A549 (cell line): ENCODE measurements around the gene ITLN1. TPM values are rescaled to one million over a fixed set of nuclear protein-coding genes. Genes with fewer than 3 reads are reported as not detected.

Experiments used
- ATAC-seq, 2 experiments: fragments of 200-7000 bp in 1 of 2; fragments of >200 bp in 1 of 2; cut with Nextera tagmentation in 1 of 2; cut with Tn5 transposase in 1 of 2; 3 replicates each; pipeline versions ENCODE4 v1.8.0 to v1.9.1; 2018 to 2020; ENCODE audit warnings: mild to moderate bottlenecking in 1 of 2, moderate library complexity in 1 of 2
- CTCF ChIA-PET: fragments of 300-600 bp; sonication (Branson Sonifier 250); formaldehyde crosslinking; extraction: SDS; loops from one replicate; lab custom pipeline; 2021; ENCODE audit warnings: antibody characterized with exemption, inconsistent platforms; lab: Yijun Ruan, JAX
- POLR2A ChIA-PET: fragments of 350-600 bp; formaldehyde crosslinking; extraction: SDS; loops from one replicate; lab custom pipeline; 2021; ENCODE audit warnings: antibody characterized with exemption, inconsistent platforms; lab: Yijun Ruan, JAX
- DNase-seq, 2 experiments: peaks; one replicate each; pipeline versions ENCODE4 v3.0.0 to v3.0.0-alpha.2; 2011 to 2016; ENCODE audit warnings: low read depth in 1 of 2, low spot score in 1 of 2
- FAIRE-seq: peaks from 2 replicates; lab custom pipeline; 2011; peaks lifted over from hg19 to GRCh38; lab: Jason Lieb, UNC
- H3K27ac ChIP-seq, 2 experiments: fragments of >200 bp; sonication (Bioruptor Twin); formaldehyde crosslinking; 3 replicates each; pipeline ENCODE4 v1.5.1; 2016 to 2017
- H3K4me1 ChIP-seq: fragments of >200 bp; sonication (Bioruptor Twin); formaldehyde crosslinking; 3 replicates; pipeline ENCODE4 v1.6.1; 2016
- H3K4me2 ChIP-seq: fragments of >200 bp; sonication (Bioruptor Twin); formaldehyde crosslinking; 3 replicates; pipeline ENCODE4 v1.6.1; 2016
- H3K4me3 ChIP-seq: fragments of >200 bp; sonication (Bioruptor Twin); formaldehyde crosslinking; 3 replicates; pipeline ENCODE4 v1.5.1; 2016
- H3K9me3 ChIP-seq: fragments of >200 bp; sonication (Bioruptor Twin); formaldehyde crosslinking; 3 replicates; pipeline ENCODE4 v1.6.1; 2016
- CBX8 ChIP-seq: fragments of 200-600 bp; sonication (generic); IDR thresholded peaks from 2 replicates; pipeline ENCODE4 v1.6.1; 2016
- CHD4 ChIP-seq: fragments of 200-600 bp; sonication (generic); IDR thresholded peaks from 2 replicates; pipeline ENCODE4 v1.6.1; 2016; ENCODE audit warnings: antibody characterized with exemption, mild to moderate bottlenecking, borderline replicate concordance
- EHF ChIP-seq: fragments of 250-450 bp; sonication (Bioruptor Pico); IDR thresholded peaks from 2 replicates; pipeline ENCODE4 v1.5.0; 2020; ENCODE audit warnings: mild to moderate bottlenecking
- EP300 ChIP-seq, 2 experiments: fragments of >200 bp; sonication (Bioruptor Twin); formaldehyde crosslinking; IDR thresholded peaks; 2 replicates in 1 of 2; 3 replicates in 1 of 2; pipeline ENCODE4 v1.6.1; 2016 to 2017
- FOSL2 ChIP-seq, 2 experiments: fragments of 450-650 bp in 1 of 2; fragments of >200 bp in 1 of 2; sonication (Bioruptor Twin) in 1 of 2; formaldehyde crosslinking; IDR thresholded peaks; 2 replicates each; pipeline versions ENCODE4 v1.5.0 to v1.6.1; 2016 to 2020; ENCODE audit warnings: mild to moderate bottlenecking in 1 of 2, moderate library complexity in 1 of 2
- HDAC2 ChIP-seq: fragments of 200-600 bp; sonication (generic); IDR thresholded peaks from 2 replicates; pipeline ENCODE4 v1.6.1; 2016
- HOXB5 ChIP-seq: fragments of 250-450 bp; sonication (Bioruptor Pico); IDR thresholded peaks from 2 replicates; pipeline ENCODE4 v1.5.0; 2020; ENCODE audit warnings: mild to moderate bottlenecking, moderate library complexity
- JUNB ChIP-seq: fragments of >200 bp; sonication (Bioruptor Twin); formaldehyde crosslinking; IDR thresholded peaks from 2 replicates; pipeline ENCODE4 v1.6.1; 2016
- MAFK ChIP-seq: fragments of 450-650 bp; IDR thresholded peaks from 2 replicates; pipeline ENCODE4 v1.6.1; 2014; ENCODE audit not compliant: partially characterized antibody
- MAX ChIP-seq: IDR thresholded peaks from 2 replicates; pipeline ENCODE4 v1.6.1; 2012
- MYC ChIP-seq: IDR thresholded peaks from 2 replicates; pipeline ENCODE4 v1.6.1; 2012; ENCODE audit warnings: mild to moderate bottlenecking, inconsistent platforms, low read length, improper control_type of control experiment, borderline replicate concordance
- NFE2L2 ChIP-seq: fragments of 150-350 bp; conservative IDR thresholded peaks from 2 replicates; pipeline ENCODE4 v1.6.1; 2014; ENCODE audit warnings: low read length
- PHF8 ChIP-seq: fragments of 200-600 bp; sonication (generic); IDR thresholded peaks from 2 replicates; pipeline ENCODE4 v1.6.1; 2016; ENCODE audit warnings: low read depth, mild to moderate bottlenecking, antibody characterized with exemption, moderate library complexity, borderline replicate concordance
- POLR2A ChIP-seq: IDR thresholded peaks from 2 replicates; pipeline ENCODE4 v1.6.1; 2012; ENCODE audit warnings: mild to moderate bottlenecking, low read length
- POLR2AphosphoS2 ChIP-seq: conservative IDR thresholded peaks from 2 replicates; pipeline ENCODE4 v1.6.1; 2012; ENCODE audit warnings: low read length, improper control_type of control experiment, inconsistent platforms
- RAD21 ChIP-seq, 2 experiments: fragments of >200 bp in 1 of 2; sonication (Bioruptor Twin) in 1 of 2; formaldehyde crosslinking in 1 of 2; IDR thresholded peaks in 1 of 2; conservative IDR thresholded peaks in 1 of 2; 2 replicates in 1 of 2; 3 replicates in 1 of 2; pipeline ENCODE4 v1.6.1; 2012 to 2018; ENCODE audit warnings: inconsistent platforms in 1 of 2
- RARB ChIP-seq: fragments of 250-450 bp; sonication (Bioruptor Pico); IDR thresholded peaks from 2 replicates; pipeline ENCODE4 v1.8.0; 2021; ENCODE audit warnings: mild to moderate bottlenecking, moderate library complexity
- RCOR1 ChIP-seq: fragments of 150-350 bp; IDR thresholded peaks from 2 replicates; pipeline ENCODE4 v1.6.1; 2014; ENCODE audit warnings: antibody characterized with exemption, low read length, low read depth
- REST ChIP-seq: fragments of 200-600 bp; sonication (generic); IDR thresholded peaks from 2 replicates; pipeline ENCODE4 v1.6.1; 2016; ENCODE audit warnings: antibody characterized with exemption, mild to moderate bottlenecking, moderate library complexity
- RFX5 ChIP-seq: fragments of 450-650 bp; IDR thresholded peaks from 2 replicates; pipeline ENCODE4 v1.7.1; 2014; ENCODE audit warnings: antibody characterized with exemption, mild to moderate bottlenecking, moderate library complexity
- TP53 ChIP-seq: fragments of 250-450 bp; sonication (Bioruptor Pico); IDR thresholded peaks from 2 replicates; pipeline ENCODE4 v1.5.0; 2021; ENCODE audit warnings: mild to moderate bottlenecking, moderate library complexity
- WGBS: methylation state at CpG from one replicate; pipeline ENCODE4 v1.1.6; 2017; ENCODE audit errors: missing lambda C conversion rate; 5-methylcytosine and 5-hydroxymethylcytosine counted together
- polyA plus RNA-seq, 4 experiments: library from polyadenylated mRNA; depleted of rRNA in 3 of 4; stranded (reverse); fragments of >200 nt; fragmentation: RNase III in 1 of 4; extraction: RNeasy Plus Mini Kit Qiagen cat#74134 plus additional on column Dnase treatment in 1 of 4; gene quantifications; 2 replicates in 3 of 4; 3 replicates in 1 of 4; pipeline ENCODE4 v1.2.3, GENCODE V29; 2011 to 2017

Gene ITLN1
- polyA plus RNA-seq, 2 of the 4 experiments (the other 2 are of a cell fraction) = not detected

- no peak for DNase-seq
- Histone ChIP-seq H3K27ac (no peak overlapping the region), H3K4me1 (no peaks in the 10 kb centered on the region), H3K4me2 (no peak overlapping the region), H3K9me3 (peaks cover 5% of the 10 kb centered on the region; the same call in 2 of the 3 replicates), H3K4me3 (no peak overlapping the region)
- 65% methylated on average over 4 of the region's 4 CpGs for WGBS
- CTCF ChIA-PET = interaction anchor here (1.9 to 10.1 kb wide), 4 partner anchors 7 to 165 kb away, joined by 6 to 149 read pairs (median 12); partner anchors contain the start of gene ITLN2
- no peak for ATAC-seq
- POLR2A ChIA-PET = no interaction called here
- FAIRE-seq = no peak
- TF ChIP-seq MAFK (peak; percentile 73), CHD4 (no peak)
These were observed 43.9 kb downstream of the ITLN1 start for GRCh38 chr1:160841079-160841478.

GRCh38 chr1:160839746-160840145 lies 45.2 kb downstream of the ITLN1 start:
- Histone ChIP-seq H3K27ac (no peak overlapping the region), H3K9me3 (no peaks in the 10 kb centered on the region; the same call in 2 of the 3 replicates), H3K4me2 (no peak overlapping the region), H3K4me3 (no peak overlapping the region), H3K4me1 (no peaks in the 10 kb centered on the region)
- 70% methylated on average over 2 of the region's 2 CpGs for WGBS
- ATAC-seq (no peak), DNase-seq (no peak), FAIRE-seq (no peak)
- TF ChIP-seq TP53 (CRISPR knock-in tag) (no peak), HOXB5 (no peak)
- ChIA-PET POLR2A (no interaction called here), CTCF (interaction anchor here (0.5 to 10.1 kb wide), 4 partner anchors 113 to 242 kb away, joined by 3 to 149 read pairs (median 8); partner anchors contain the start of gene ITLN2)

GRCh38 chr1:160838888-160839287 lies 46.1 kb downstream of the ITLN1 start:
- POLR2A ChIA-PET = no interaction called here
- FAIRE-seq = no peak

More at GRCh38 chr1:160838888-160839287, 46.1 kb downstream of the ITLN1 start:
- TF ChIP-seq MYC = no peak
- no peak for TF ChIP-seq POLR2A
- TF ChIP-seq EHF = no peak
- no peak for TF ChIP-seq RARB (CRISPR knock-in tag)
- TF ChIP-seq PHF8 = no peak
- TF ChIP-seq EP300 (IDR thresholded peaks at IDR 0.05) = no peak
- TF ChIP-seq RFX5 = no peak
- no peak for TF ChIP-seq NFE2L2
- TF ChIP-seq CBX8 = no peak
- no peak for TF ChIP-seq FOSL2 (IDR thresholded peaks at IDR 0.05)
- no peak for TF ChIP-seq FOSL2 (CRISPR knock-in tag; IDR thresholded peaks at IDR 0.05)
- TF ChIP-seq RCOR1 = no peak
- no peak for TF ChIP-seq MAX
- no peak for TF ChIP-seq JUNB
- no peak for TF ChIP-seq RAD21 (conservative IDR thresholded peaks at IDR 0.05 in 1 of 2, IDR thresholded peaks at IDR 0.05 in 1 of 2)
- no peak for TF ChIP-seq HDAC2
- no peak for TF ChIP-seq REST
- no peak for TF ChIP-seq POLR2AphosphoS2
- Histone ChIP-seq H3K4me3 (no peak overlapping the region), H3K27ac (no peak overlapping the region), H3K4me1 (no peaks in the 10 kb centered on the region), H3K9me3 (no peaks in the 10 kb centered on the region), H3K4me2 (no peak overlapping the region)
- ATAC-seq (no peak), DNase-seq (no peak)
- 74% methylated on average over 7 of the region's 7 CpGs for WGBS
- CTCF ChIA-PET = interaction anchor here (1.8 to 10.1 kb wide), 2 partner anchors 114 to 151 kb away, joined by 13 to 149 read pairs; partner anchors contain the start of gene ITLN2
